Measurements from ENCODE around the gene WWOX. TPM values are rescaled to one million over a fixed set of nuclear protein-coding genes. Genes with fewer than 3 reads are reported as not detected.

WWOX gene
- total and polyA plus RNA-seq, 2 donors (not counting 1 experiment from before 2014, with no cell fraction given) = 10.5 to 42.3 TPM

DNA sequence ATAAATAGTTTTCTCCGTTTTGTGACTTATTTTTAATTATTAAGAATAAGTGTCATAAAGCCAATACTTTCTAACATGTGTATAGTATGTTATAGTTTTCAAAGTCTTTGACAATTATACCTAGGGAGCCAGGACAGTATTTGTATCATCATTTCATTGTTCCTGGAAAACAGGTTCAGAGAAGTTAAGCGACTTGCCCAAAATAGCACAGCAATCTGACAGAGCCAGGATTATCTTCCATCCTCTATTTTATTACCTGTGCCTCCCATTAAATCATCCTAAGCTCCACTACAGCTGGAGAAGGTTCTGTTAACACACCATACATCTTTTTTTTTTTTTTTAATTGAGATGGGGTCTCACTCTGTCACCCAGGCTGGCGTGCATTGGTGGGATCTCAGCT lies 782.7 kb downstream of the WWOX start:
- H3K9me3 Mint-ChIP-seq (ENCODE audit: insufficient read depth) = no peaks in the 10 kb centered on the region
- CTCF ChIA-PET = interaction anchor here (0.7 kb wide), 1 partner anchor 172 kb away, joined by 3 read pairs; no protein-coding TSS in a partner anchor

GRCh38 chr16:78882751-78883150 lies 783.3 kb downstream of the WWOX start:
- Histone ChIP-seq H3K36me3 (replicated peaks in 1 of 2; ENCODE audit: control extremely low read depth in 1 of 2, control insufficient read depth in 1 of 2, extremely low read depth in 1 of 2, insufficient read depth in 2 of 2, low read length in 1 of 2) (no peaks in the 10 kb centered on the region), H3K27ac (ENCODE audit: low read length in 2 of 2) (no peak overlapping the region), H3K9me3 (ENCODE audit: control extremely low read depth in 1 of 3, control insufficient read depth in 2 of 3, insufficient read depth in 1 of 3, low read length in 2 of 3) (no peaks in the 10 kb centered on the region), H2AFZ (ENCODE audit: insufficient read depth, low read depth, low read length, poor library complexity, severe bottlenecking) (no peak overlapping the region), H3K79me2 (ENCODE audit: control insufficient read depth, insufficient read depth, low read length) (no peaks in the 10 kb centered on the region), H3K4me2 (replicated peaks; ENCODE audit: low read depth, low read length, poor library complexity, severe bottlenecking) (no peak overlapping the region), H3K4me1 (ENCODE audit: control insufficient read depth in 2 of 2, insufficient read depth in 2 of 2, low read length in 2 of 2) (no peaks in the 10 kb centered on the region), H3K4me3 (ENCODE audit: control extremely low read depth in 1 of 5, extremely low read depth in 1 of 5, insufficient read depth in 1 of 5, low read depth in 2 of 5, low read length in 4 of 5) (no peak overlapping the region), H3K9ac (ENCODE audit: low read length) (no peak overlapping the region), H3K27me3 (replicated peaks in 1 of 4; ENCODE audit: control extremely low read depth in 1 of 4, control insufficient read depth in 3 of 4, insufficient read depth in 4 of 4, low read length in 3 of 4) (no peaks in the 10 kb centered on the region), H4K20me1 (ENCODE audit: control insufficient read depth, insufficient read depth, low read length, poor library complexity, severe bottlenecking) (no peaks in the 10 kb centered on the region)
- WGBS (ENCODE audit: insufficient coverage) = 62% methylated on average over 7 of the region's 9 CpGs
- Mint-ChIP-seq H3K27me3 (no peaks in the 10 kb centered on the region), H3K4me1 (no peaks in the 10 kb centered on the region), H3K27ac (no peak overlapping the region), H3K9me3 (ENCODE audit: insufficient read depth) (no peaks in the 10 kb centered on the region), H3K4me3 (no peak overlapping the region)
- ChIA-PET POLR2A (no interaction called here), CTCF (interaction anchor here (0.7 kb wide), 1 partner anchor 172 kb away, joined by 3 read pairs; no protein-coding TSS in a partner anchor)
- DNase-seq = no peak
- no peak for ATAC-seq (ENCODE audit: low read depth)
- intact Hi-C loops (cut with micrococcal nuclease) = no loop called here
- TF ChIP-seq, protein P1, sequence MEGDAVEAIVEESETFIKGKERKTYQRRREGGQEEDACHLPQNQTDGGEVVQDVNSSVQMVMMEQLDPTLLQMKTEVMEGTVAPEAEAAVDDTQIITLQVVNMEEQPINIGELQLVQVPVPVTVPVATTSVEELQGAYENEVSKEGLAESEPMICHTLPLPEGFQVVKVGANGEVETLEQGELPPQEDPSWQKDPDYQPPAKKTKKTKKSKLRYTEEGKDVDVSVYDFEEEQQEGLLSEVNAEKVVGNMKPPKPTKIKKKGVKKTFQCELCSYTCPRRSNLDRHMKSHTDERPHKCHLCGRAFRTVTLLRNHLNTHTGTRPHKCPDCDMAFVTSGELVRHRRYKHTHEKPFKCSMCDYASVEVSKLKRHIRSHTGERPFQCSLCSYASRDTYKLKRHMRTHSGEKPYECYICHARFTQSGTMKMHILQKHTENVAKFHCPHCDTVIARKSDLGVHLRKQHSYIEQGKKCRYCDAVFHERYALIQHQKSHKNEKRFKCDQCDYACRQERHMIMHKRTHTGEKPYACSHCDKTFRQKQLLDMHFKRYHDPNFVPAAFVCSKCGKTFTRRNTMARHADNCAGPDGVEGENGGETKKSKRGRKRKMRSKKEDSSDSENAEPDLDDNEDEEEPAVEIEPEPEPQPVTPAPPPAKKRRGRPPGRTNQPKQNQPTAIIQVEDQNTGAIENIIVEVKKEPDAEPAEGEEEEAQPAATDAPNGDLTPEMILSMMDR (IDR thresholded peaks at IDR 0.05) = no peak
- TF ChIP-seq EZH2 (IDR thresholded peaks at IDR 0.05; ENCODE audit: borderline replicate concordance, insufficient read depth, low read depth, low read length, poor library complexity, severe bottlenecking) = no peak

More for the DNA sequence above, 782.7 kb downstream of the WWOX start:
- no peak for TF ChIP-seq EZH2 (IDR thresholded peaks at IDR 0.05; ENCODE audit: borderline replicate concordance, insufficient read depth, low read depth, low read length, poor library complexity, severe bottlenecking)
- TF ChIP-seq, protein P1 (IDR thresholded peaks at IDR 0.05) = no peak
- H4K20me1 ChIP-seq (ENCODE audit: control insufficient read depth, insufficient read depth, low read length, poor library complexity, severe bottlenecking) = no peaks in the 10 kb centered on the region
- Mint-ChIP-seq H3K27me3 (no peaks in the 10 kb centered on the region), H3K4me3 (no peak overlapping the region), H3K4me1 (no peaks in the 10 kb centered on the region), H3K27ac (no peak overlapping the region)
- no peaks in the 10 kb centered on the region for H3K9me3 ChIP-seq (ENCODE audit: control extremely low read depth in 1 of 3, control insufficient read depth in 2 of 3, insufficient read depth in 1 of 3, low read length in 2 of 3)
- no peaks in the 10 kb centered on the region for H3K36me3 ChIP-seq (replicated peaks in 1 of 2; ENCODE audit: control extremely low read depth in 1 of 2, control insufficient read depth in 1 of 2, extremely low read depth in 1 of 2, insufficient read depth in 2 of 2, low read length in 1 of 2)
- DNase-seq = no peak
- H3K4me1 ChIP-seq (ENCODE audit: control insufficient read depth in 2 of 2, insufficient read depth in 2 of 2, low read length in 2 of 2) = no peaks in the 10 kb centered on the region
- no peaks in the 10 kb centered on the region for H3K79me2 ChIP-seq (ENCODE audit: control insufficient read depth, insufficient read depth, low read length)
- H3K9ac ChIP-seq (ENCODE audit: low read length) = no peak overlapping the region
- H3K4me3 ChIP-seq (ENCODE audit: control extremely low read depth in 1 of 5, extremely low read depth in 1 of 5, insufficient read depth in 1 of 5, low read depth in 2 of 5, low read length in 4 of 5) = no peak overlapping the region
- no peak overlapping the region for H2AFZ ChIP-seq (ENCODE audit: insufficient read depth, low read depth, low read length, poor library complexity, severe bottlenecking)
- intact Hi-C loops (cut with micrococcal nuclease) = no loop called here
- no peak overlapping the region for H3K4me2 ChIP-seq (replicated peaks; ENCODE audit: low read depth, low read length, poor library complexity, severe bottlenecking)
- no peaks in the 10 kb centered on the region for H3K27me3 ChIP-seq (replicated peaks in 1 of 4; ENCODE audit: control extremely low read depth in 1 of 4, control insufficient read depth in 3 of 4, insufficient read depth in 4 of 4, low read length in 3 of 4)
- no peak overlapping the region for H3K27ac ChIP-seq (ENCODE audit: low read length in 2 of 2)
- POLR2A ChIA-PET = no interaction called here
- 94% methylated on average over 2 of the region's 3 CpGs for WGBS (ENCODE audit: insufficient coverage)
- no peak for ATAC-seq (ENCODE audit: low read depth)
